LNCaP clone FGC (cell line): ENCODE measurements around the gene FADS1.

ENCODE experiments used
- DNase-seq: peaks from one replicate; pipeline ENCODE4 v3.0.0-alpha.2; 2011; ENCODE audit warnings: low read depth
- H3K4me3 ChIP-seq: 2 replicates; pipeline ENCODE4 v1.5.1; 2011; ENCODE audit warnings: mild to moderate bottlenecking, low read depth, low read length, control low read depth
- TF ChIP-seq, protein P1 (sequence below): IDR thresholded peaks from 2 replicates; pipeline ENCODE4 v1.5.1; 2012; ENCODE audit warnings: mild to moderate bottlenecking; ENCODE audit not compliant: control insufficient read depth, insufficient read depth; ENCODE audit errors: extremely low read depth

Gene FADS1

DNA sequence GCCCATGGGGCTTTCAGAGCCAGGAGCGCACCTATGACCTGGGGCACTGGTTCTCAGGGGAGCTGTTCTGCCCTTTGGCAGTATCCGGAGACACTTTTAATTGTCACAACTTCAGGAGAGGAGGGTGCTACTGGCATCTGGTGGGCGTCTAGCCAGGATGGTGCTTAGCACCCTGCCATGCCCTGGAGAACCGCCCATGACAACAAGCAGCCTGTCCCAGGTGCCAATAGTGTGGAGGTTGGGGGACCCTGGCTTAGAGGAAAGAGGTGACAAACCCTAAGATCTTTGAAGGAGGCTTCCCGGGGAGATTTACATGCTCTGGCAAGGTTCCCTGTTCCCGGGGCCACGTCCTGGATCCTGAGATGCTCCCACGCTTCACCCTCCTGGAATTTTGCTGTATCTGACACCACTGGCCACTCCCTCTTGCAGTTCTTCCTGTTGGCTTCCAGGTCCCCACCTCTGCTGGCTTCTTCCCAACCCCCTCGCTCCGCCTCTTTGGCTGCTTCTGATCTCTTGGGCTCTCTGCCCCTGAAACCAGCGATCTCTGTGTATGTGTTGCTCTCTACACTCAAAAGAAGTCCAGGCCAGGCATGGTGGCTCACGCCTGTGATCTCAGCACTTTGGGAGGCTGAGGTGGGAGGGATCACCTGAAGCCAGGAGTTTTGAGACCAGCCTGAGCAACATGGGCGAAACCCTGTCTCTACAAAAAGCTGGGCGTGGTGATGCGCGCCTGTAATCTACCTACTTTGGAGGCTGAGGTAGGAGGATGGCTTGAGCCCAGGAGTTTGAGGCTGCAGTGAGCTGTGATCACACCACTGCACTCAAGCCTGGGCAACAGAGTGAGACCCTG, 43.5 kb upstream of the FADS1 start:
- DNase-seq, result peak; percentile 77
- no peak overlapping the region for H3K4me3 ChIP-seq
- TF ChIP-seq, protein P1, sequence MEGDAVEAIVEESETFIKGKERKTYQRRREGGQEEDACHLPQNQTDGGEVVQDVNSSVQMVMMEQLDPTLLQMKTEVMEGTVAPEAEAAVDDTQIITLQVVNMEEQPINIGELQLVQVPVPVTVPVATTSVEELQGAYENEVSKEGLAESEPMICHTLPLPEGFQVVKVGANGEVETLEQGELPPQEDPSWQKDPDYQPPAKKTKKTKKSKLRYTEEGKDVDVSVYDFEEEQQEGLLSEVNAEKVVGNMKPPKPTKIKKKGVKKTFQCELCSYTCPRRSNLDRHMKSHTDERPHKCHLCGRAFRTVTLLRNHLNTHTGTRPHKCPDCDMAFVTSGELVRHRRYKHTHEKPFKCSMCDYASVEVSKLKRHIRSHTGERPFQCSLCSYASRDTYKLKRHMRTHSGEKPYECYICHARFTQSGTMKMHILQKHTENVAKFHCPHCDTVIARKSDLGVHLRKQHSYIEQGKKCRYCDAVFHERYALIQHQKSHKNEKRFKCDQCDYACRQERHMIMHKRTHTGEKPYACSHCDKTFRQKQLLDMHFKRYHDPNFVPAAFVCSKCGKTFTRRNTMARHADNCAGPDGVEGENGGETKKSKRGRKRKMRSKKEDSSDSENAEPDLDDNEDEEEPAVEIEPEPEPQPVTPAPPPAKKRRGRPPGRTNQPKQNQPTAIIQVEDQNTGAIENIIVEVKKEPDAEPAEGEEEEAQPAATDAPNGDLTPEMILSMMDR, result no peak

DNA sequence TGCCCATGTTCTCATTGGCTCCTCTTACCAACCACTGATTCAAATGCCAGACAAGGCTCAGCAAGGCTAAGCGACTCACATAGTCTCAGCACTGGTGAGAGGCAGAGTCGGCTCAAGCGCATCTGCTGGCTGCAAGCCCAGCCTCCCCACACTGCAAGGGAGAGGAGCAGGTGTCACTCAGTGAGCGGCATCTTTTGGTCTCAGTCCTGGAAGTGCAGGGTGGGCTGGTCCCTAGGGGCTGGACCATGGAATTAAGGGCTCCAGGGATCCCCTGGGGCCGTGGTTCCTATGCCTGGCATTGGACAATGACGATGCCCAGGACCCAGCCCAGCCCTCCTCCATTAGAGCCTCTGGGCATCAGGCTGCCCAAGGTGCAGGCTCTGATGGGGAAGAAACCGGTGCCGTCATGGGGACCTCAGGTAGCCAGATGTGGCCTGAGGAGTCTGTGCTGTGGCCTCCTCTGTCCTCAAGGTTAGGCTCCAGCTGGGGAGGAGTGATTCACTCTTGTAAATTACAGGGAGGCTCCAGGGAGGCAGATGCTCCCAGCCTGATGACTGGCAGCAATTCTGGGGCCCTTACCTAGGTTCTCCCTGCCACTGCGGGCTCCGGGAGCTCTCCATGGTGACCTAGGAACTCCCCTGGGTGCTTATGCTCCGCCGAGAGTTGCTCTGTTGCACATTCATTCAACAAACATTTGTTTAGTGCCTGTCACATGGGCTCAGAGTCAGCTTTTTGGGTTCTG, 39.3 kb upstream of the FADS1 start:
- DNase-seq, result no peak
- H3K4me3 ChIP-seq, result no peak overlapping the region
- TF ChIP-seq, protein P1, result no peak

DNA sequence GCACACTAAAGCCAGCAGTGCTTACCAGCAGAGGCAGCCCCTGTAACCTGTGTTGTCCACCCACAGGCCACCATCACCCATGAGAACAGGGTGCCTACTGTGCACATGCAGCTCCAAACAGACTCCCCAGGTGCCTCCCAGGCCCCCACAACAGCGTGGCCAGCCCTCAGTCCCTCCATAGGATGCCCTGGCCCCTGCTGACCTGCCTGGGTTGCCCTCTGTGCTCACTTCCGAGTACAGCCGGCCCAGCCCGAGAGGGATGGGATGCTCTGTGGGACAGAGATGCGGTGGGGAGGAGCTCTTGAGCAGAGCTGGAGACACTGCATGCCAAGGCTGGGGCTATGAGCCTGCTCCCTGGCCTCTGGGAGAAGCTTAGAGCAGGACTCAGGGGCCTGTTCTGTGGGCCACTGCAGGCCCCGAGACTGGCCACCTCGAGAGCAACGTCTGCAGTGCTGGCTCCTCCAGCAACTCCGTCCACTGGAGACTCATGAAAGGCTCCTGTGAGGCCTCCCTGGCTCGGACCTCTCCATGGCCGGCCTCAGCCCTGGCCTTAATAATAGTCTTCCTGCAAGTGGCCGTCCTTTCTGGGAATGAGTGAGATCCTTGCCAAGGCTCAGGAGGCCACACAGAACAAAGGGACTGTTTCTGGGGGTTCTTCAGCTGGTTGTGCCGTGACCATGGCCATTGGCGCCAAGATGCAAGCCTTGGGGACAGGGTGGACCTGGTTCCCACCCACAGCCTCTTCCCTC, 38.3 kb upstream of the FADS1 start:
- TF ChIP-seq, protein P1, result no peak
- no peak for DNase-seq
- H3K4me3 ChIP-seq, result no peak overlapping the region

DNA sequence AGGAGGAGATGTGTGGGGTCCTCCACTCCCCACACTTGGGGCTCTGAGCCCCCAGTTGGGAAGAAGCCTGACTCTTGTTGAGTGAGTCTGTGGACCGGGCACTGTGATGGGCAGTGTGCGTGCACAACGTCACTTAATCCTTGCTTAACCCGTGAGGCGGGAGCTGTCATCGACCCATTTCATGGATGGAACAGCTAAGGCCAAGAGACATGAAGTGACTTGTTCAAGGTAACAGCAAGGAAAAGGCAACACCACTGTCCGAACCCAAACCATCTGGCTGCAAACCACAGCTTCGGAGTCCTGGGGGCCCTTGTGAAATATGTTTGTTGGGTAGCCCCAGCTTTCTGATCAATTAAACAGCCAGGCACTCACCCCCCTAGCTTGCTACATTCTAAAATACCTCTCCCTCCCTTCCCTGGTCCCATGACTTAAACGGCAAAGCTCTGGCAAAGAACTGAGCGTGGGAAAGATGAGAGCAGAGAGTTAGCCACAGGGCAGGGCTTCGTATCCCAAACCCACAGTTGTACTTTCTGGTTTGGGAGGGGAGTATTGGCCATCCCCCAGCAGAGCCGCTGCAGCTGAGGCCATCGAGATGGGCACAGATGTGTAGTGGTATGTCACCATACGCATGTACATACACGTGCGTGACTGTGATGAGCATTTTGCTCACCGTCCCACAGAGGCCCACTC, 37.5 kb upstream of the FADS1 start:
- no peak overlapping the region for H3K4me3 ChIP-seq
- TF ChIP-seq, protein P1, result no peak
- no peak for DNase-seq

DNA sequence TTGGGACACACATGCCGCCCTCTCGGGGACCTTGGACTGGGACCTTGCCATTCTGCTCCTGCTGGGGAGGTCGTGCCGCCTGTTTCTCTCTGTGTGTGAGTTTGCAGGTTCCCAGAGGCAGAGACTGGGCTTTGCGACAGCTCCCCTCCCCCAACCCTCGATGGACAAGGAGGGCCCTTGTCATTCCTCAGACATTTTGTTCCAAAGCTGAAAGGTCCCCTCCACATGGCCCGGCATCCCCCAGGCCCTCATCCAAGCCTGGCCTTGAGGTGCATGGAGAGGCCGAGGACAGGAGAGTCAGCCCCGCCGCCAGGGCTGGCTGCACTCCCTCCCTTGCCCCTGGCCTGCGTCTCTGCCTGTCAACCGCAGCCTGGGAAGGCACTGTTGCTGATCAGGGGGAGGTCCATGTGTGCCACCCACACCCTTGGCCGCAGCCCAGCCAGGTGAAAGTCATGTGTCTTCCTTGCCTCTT, 36.9 kb upstream of the FADS1 start:
- no peak overlapping the region for H3K4me3 ChIP-seq
- no peak for DNase-seq
- TF ChIP-seq, protein P1, result no peak

DNA sequence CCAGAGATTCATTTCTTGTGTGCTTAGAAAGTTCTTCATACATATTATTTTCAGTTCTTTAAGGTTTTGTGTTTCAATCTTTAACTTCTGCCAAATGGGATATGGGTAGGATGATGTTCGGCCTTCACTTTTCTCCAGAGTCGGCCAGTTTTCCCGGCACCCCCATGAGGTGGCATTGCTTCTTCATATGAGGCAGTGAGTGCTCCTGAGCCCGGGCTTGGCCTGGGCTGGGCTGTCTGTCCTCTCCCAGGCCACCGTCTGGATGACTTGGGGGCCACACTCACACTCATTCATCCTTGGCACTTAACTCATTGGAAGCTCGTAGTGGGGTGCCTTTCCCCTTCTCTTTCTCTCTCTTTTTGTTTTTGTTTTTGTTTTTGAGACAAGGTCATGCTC, 35.1 kb upstream of the FADS1 start:
- H3K4me3 ChIP-seq, result no peak overlapping the region
- TF ChIP-seq, protein P1, result no peak
- no peak for DNase-seq
